ENCODE data around the gene TOMM20. TPM values are rescaled to one million over a fixed set of nuclear protein-coding genes. Genes with fewer than 3 reads are reported as not detected.
"Not testable (repeated sequence)": the region's sequence is repeated elsewhere in the genome, so short reads cannot be mapped to it uniquely, and the experiment has no call there.

TOMM20 gene
- total RNA-seq, 2 experiments from 2014 or later = 155 to 159 TPM

DNA sequence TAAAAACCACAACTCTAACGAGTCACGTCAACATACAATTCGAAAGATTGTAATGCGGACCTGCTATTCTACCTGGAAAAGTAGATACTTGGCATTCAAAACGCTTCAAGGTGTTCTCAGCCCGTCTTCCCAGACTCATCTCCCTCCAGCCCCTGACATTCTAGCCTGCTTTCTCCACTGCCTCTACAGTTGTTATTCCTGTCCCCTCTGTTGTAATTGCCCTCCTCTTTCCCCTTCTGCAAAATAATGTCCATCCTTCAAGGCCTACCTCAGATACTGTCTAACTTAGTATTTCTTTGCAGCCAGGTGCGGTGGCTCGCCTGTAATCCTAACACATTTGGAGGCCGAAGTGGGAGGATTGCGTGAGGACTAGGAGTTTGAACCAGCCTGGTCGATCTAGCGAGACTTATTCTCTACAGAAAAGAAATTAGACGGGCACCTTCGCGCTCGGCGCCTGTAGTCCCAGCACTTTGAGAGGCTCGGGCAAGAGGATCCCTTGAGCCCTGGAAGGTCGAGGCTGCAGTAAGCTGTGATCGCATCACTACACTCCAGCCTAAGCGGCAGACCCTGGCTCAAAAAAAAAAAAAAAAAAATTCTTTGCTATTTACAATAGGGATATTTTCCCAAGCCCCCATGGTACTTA lies 33.2 kb upstream of the TOMM20 start:
- POLR2A ChIA-PET = interaction anchor here (0.6 to 3.2 kb wide), 11 partner anchors 9 to 552 kb away, joined by 3 to 17 read pairs (median 4); partner anchors contain the start of gene IRF2BP2
- no peak for TF ChIP-seq CTCF (IDR thresholded peaks at IDR 0.05)

DNA sequence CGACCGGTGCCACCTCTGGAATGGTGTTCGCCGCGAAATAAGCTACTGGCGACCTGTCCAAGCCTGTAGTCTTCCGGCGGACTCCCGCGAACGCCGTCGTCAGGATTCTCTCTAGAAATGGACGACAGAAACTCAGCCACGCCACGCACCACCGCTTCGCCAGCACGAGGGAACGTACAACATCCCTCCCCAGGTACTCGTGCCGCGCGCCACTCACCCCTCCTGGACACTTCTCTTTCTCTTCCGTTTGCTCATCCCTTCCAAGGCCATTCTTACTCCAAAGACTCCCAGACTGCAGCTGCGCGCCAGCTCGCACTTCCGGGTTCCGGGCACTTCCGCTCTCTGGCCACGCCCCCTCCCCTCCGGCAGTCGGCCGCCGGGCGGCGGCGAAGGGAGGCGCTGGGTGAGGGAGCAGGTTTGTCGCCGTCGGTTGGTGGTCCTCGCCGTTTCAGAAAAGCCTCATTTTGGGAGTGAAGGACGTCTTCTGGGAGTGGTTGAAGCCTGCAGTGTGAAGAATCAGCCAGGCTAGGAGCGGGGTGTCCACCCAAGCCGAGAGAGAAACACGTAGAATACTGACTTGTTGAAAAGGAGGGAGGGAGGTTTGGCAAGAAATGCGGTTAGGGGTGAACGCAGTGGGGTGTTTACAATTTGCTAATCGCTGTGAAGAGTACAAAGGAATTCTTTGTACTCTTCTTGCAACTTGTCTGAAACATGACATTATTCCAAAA lies 32.5 kb upstream of the TOMM20 start, which contains the start of gene RBM34:
Gene RBM34, minus strand, starts transcription at position 294 of the 728 bp plus-strand sequence. Its CDS starts 24 bp downstream, at position 270.
- no peaks in the 10 kb centered on the region for H3K27me3 Mint-ChIP-seq
- POLR2A ChIA-PET = interaction anchor here (0.6 to 3.2 kb wide), 17 partner anchors 9 to 552 kb away, joined by 3 to 17 read pairs (median 4); partner anchors contain the start of gene IRF2BP2
- H3K4me1 Mint-ChIP-seq (ENCODE audit: low read depth) = peaks cover 16% of the 10 kb centered on the region
- DNase-seq (peak; percentile 94), ATAC-seq (peak; percentile 95)
- TF ChIP-seq CTCF (IDR thresholded peaks at IDR 0.05) = peak; percentile 10
- intact Hi-C loops (cut with micrococcal nuclease) = loop anchor here (2.0 kb wide), 1 partner anchor 32 kb away; the partner anchor contains the start of gene TOMM20
- peak within 1 kb of the TSS; percentile 100 for H3K27ac Mint-ChIP-seq
- H3K36me3 Mint-ChIP-seq (ENCODE audit: low read depth) = peaks cover 24% of the 10 kb centered on the region
- CTCF ChIA-PET = interaction anchor here (0.7 to 2.5 kb wide), 7 partner anchors 21 to 674 kb away, joined by 3 to 14 read pairs (median 4); no protein-coding TSS in a partner anchor
- peak within 1 kb of the TSS; percentile 99 for H3K4me3 Mint-ChIP-seq
- H3K9me3 Mint-ChIP-seq = no peaks in the 10 kb centered on the region

More for the DNA sequence above, 33.2 kb upstream of the TOMM20 start:
- Mint-ChIP-seq H3K36me3 (ENCODE audit: low read depth) (peaks cover 23% of the 10 kb centered on the region), H3K27me3 (no peaks in the 10 kb centered on the region), H3K27ac (peak overlapping the region; percentile 100), H3K9me3 (no peaks in the 10 kb centered on the region), H3K4me3 (peak overlapping the region; percentile 99), H3K4me1 (ENCODE audit: low read depth) (peaks cover 16% of the 10 kb centered on the region)
- intact Hi-C loops (cut with micrococcal nuclease) = loop anchor here (2.0 kb wide), 1 partner anchor 33 kb away; the partner anchor contains the start of gene TOMM20
- CTCF ChIA-PET = interaction anchor here (1.0 to 2.5 kb wide), 3 partner anchors 21 to 254 kb away, joined by 4 to 14 read pairs (median 4); no protein-coding TSS in a partner anchor
- ATAC-seq (no peak), DNase-seq (no peak)

DNA sequence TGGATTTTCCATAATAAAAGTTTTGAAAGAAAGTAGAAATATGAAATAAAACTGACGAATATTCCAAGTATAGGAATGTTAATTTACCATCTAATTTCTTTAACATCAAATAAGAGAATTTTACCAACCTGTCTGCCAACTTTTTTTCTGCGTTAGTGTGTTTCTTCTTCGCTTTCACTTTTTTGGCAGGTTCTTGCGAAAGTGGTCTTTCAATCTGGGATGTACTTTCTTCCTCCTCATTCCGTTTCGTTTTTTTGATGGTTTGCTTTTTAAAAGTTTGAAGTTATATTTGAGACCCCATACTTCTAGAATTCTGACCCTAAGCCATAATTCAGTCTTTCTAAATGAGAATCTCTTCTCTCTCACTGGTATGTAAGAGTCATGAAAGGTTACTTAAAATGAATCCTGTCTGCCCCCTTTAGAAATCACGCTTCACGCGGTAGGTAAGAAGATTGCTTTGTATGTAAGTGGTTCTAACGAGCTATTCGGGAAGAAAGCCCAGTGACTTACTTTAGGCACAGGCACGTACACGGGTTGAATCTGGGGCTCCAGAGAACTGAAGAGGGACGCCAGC lies 31.8 kb upstream of the TOMM20 start:
- peaks cover 16% of the 10 kb centered on the region for H3K4me1 Mint-ChIP-seq (ENCODE audit: low read depth)
- peaks cover 27% of the 10 kb centered on the region for H3K36me3 Mint-ChIP-seq (ENCODE audit: low read depth)
- H3K27me3 Mint-ChIP-seq = no peaks in the 10 kb centered on the region
- TF ChIP-seq CTCF (IDR thresholded peaks at IDR 0.05) = no peak
- H3K27ac Mint-ChIP-seq = peak overlapping the region; percentile 100
- peak overlapping the region; percentile 99 for H3K4me3 Mint-ChIP-seq
- POLR2A ChIA-PET = interaction anchor here (0.6 to 3.2 kb wide), 17 partner anchors 8 to 551 kb away, joined by 3 to 17 read pairs (median 4); partner anchors contain the start of gene IRF2BP2
- ATAC-seq (peak; percentile 58), DNase-seq (no peak)
- intact Hi-C loops (cut with micrococcal nuclease) = loop anchor here (2.0 kb wide), 1 partner anchor 32 kb away; the partner anchor contains the start of gene TOMM20
- CTCF ChIA-PET = interaction anchor here (0.7 to 2.5 kb wide), 7 partner anchors 20 to 673 kb away, joined by 3 to 14 read pairs (median 4); no protein-coding TSS in a partner anchor
- H3K9me3 Mint-ChIP-seq = no peaks in the 10 kb centered on the region

GRCh38 chr1:235159930-235160329 lies 31.3 kb upstream of the TOMM20 start:
- POLR2A ChIA-PET = interaction anchor here (0.9 to 3.2 kb wide), 4 partner anchors 14 to 51 kb away, joined by 3 to 17 read pairs (median 4); no protein-coding TSS in a partner anchor
- CTCF ChIA-PET = interaction anchor here (1.4 to 2.5 kb wide), 2 partner anchors 93 to 256 kb away, joined by 3 to 14 read pairs; no protein-coding TSS in a partner anchor
- Mint-ChIP-seq H3K36me3 (ENCODE audit: low read depth) (peaks cover 28% of the 10 kb centered on the region), H3K4me3 (peak overlapping the region; percentile 99), H3K27ac (peak overlapping the region; percentile 100), H3K4me1 (ENCODE audit: low read depth) (peaks cover 18% of the 10 kb centered on the region)
- intact Hi-C loops (cut with micrococcal nuclease) = loop anchor here (2.0 kb wide), 1 partner anchor 31 kb away; the partner anchor contains the start of gene TOMM20
- DNase-seq, H3K9me3 Mint-ChIP-seq, H3K27me3 Mint-ChIP-seq, ATAC-seq: not testable (repeated sequence)

GRCh38 chr1:235159284-235159683 lies 30.6 kb upstream of the TOMM20 start:
- peaks cover 23% of the 10 kb centered on the region for H3K4me1 Mint-ChIP-seq (ENCODE audit: low read depth)
- peaks cover 31% of the 10 kb centered on the region for H3K36me3 Mint-ChIP-seq (ENCODE audit: low read depth)
- ATAC-seq; H3K27me3 Mint-ChIP-seq; H3K27ac Mint-ChIP-seq; H3K9me3 Mint-ChIP-seq; intact Hi-C loops (cut with micrococcal nuclease); DNase-seq: not testable (repeated sequence)
- POLR2A ChIA-PET = interaction anchor here (0.9 to 3.2 kb wide), 4 partner anchors 13 to 46 kb away, joined by 3 to 17 read pairs (median 4); no protein-coding TSS in a partner anchor
- peak overlapping the region; percentile 99 for H3K4me3 Mint-ChIP-seq
- CTCF ChIA-PET = interaction anchor here (0.6 to 2.5 kb wide), 3 partner anchors 52 to 257 kb away, joined by 3 to 14 read pairs (median 3); no protein-coding TSS in a partner anchor

Data from activated CD8-positive, alpha-beta T cell treated with anti-CD3 and anti-CD28 coated beads for 36 hours (primary cell).